Muscle layer of duodenum (tissue), 2 donors: Measurements from ENCODE around the gene EMSY.
"Not testable (repeated sequence)": the region's sequence is repeated elsewhere in the genome, so short reads cannot be mapped to it uniquely, and the experiment has no call there.

Experiments
- H3K27ac ChIP-seq: one replicate; pipeline ENCODE4 v1.7.0; 2013; ENCODE audit warnings: mild to moderate bottlenecking, low read length
- H3K27me3 ChIP-seq: one replicate; pipeline ENCODE4 v1.7.0; 2013; ENCODE audit warnings: low read depth, mild to moderate bottlenecking, control low read depth, low read length
- H3K36me3 ChIP-seq, 2 donors: one replicate each; pipeline ENCODE4 v1.7.0; 2013; ENCODE audit warnings: low read length in 2 of 2, control low read depth in 1 of 2, mild to moderate bottlenecking in 1 of 2; ENCODE audit not compliant: insufficient read depth in 2 of 2, control insufficient read depth in 1 of 2
- H3K4me1 ChIP-seq, 2 donors: one replicate each; pipeline ENCODE4 v1.7.0; 2013; ENCODE audit warnings: low read length in 2 of 2, mild to moderate bottlenecking in 2 of 2, control low read depth in 1 of 2, moderate library complexity in 1 of 2; ENCODE audit not compliant: insufficient read depth in 2 of 2, control insufficient read depth in 1 of 2
- H3K4me3 ChIP-seq, 2 donors: one replicate each; pipeline ENCODE4 v1.7.0; 2013; ENCODE audit warnings: low read length in 2 of 2, low read depth in 1 of 2, mild to moderate bottlenecking in 1 of 2
- H3K9me3 ChIP-seq, 2 donors: one replicate each; pipeline ENCODE4 v1.7.0; 2013; ENCODE audit warnings: low read length in 2 of 2, control low read depth in 1 of 2, mild to moderate bottlenecking in 1 of 2; ENCODE audit not compliant: control insufficient read depth in 1 of 2
- donor health status: healthy.

The EMSY gene

DNA sequence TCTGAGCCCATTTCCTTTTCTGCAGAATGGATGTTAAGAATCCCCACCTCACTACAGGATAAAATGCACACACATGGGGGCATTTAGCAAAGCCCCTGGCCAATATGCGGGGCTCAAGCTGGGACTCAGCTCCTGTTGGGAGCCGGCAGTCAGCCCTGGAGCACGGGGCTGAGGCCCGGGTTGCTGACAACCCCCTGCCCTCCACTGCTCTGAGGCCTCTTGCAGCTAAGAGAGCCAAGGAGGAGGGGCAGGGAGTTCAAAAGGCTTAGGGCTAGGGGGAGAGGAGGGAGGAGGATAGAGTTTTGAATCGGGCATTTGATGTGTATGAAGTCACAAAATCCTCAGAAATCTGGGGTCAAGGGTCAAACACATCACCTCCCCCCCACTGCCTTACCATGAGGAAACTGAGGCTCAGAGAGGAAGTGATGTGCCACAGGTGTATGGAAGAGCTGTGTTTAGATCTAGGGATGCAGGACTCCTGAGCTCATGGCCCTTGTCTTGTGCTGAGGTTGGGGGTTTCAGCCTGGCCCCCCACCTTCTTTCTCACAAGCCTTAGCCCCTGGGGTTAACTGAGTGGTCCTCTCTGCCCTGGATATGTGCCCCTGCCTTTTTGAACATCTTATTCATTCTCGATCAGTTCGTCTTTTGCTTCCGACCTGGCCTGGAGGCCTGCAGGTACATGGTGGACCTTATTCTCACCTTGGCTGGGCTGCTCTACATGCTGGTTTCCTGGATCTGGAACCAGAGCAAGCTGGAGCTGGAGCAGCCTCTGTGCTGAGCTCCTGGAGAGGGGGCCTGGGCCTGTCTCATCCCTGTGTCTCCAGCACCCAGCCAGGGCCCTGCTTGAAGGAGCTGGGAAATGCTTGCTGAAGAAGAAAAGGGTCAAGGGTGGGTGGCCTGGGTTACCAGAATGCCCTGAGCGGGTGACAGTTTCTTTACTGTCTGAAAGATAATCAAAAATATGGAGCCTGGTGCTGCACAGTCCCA lies 145.4 kb downstream of the EMSY start:
- Histone ChIP-seq H3K27ac (no peak overlapping the region), H3K4me3 (no peak overlapping the region), H3K36me3 (no peaks in the 10 kb centered on the region), H3K4me1 (no peaks in the 10 kb centered on the region), H3K9me3 (no peaks in the 10 kb centered on the region), H3K27me3 (no peaks in the 10 kb centered on the region)

DNA sequence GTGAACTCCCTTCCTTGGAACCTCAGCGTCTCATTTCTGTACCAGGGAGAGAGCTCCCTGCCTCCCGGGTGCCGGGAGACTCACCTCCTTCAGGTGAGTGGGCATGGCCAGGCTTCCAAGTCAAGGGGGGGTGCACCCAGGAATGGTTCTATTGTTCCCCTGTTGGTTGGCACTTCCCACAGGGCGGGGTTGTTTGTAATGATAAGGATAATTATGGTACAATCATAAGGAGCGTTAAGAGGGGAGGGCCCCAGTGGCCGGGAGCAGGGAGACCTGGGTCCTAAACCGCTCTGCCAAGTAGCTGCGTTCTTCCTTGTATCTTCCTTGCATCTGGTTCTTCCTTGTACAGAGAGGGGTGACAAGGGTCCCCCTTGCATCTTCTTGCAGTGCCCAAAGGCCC lies 146.6 kb downstream of the EMSY start:
- Histone ChIP-seq H3K27me3 (no peaks in the 10 kb centered on the region), H3K27ac (no peak overlapping the region), H3K4me1 (no peaks in the 10 kb centered on the region), H3K4me3 (no peak overlapping the region), H3K36me3 (no peaks in the 10 kb centered on the region), H3K9me3 (no peaks in the 10 kb centered on the region)

DNA sequence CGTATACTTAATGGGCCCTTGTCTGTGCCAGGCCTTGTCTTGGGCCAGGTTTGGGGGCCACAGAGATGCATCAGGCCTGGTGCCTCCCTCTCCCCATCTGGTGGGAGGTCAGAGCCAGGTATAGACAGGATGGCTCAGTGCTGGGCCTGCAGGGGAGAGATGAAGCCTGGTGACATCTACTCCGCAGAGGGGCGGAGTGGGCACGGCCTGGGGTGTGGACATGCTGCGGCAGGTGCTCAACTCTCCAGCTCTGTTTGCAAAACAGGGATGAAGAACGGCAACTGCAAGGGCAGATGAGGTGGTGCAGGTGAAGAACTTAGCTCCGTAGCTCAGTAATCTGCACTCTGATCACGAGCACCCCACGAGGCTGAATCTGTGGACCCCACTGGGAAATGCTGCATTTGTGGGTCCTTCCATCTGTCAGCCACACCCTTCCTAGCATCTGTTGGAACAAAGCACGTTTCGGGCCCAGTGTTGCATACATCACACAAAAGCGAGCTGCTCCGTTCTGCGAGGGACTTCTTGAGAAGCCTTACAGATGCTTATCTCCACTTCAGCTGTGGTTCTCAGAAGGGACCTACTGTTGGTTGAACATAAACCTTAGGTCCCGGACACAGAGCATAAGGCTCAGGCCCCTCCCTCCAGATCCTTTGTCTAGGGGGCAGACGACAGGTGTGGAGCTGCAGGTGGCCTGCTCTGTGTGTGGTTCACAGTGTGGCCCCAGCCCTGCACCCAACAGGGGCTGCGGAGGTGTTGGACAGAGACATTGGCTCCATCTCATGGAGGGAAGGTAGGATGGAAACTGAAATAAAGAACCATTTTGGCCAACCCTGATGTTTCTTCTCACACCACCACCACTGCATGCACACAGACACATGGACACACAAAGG lies 147.5 kb downstream of the EMSY start:
- Histone ChIP-seq H3K4me3 (no peak overlapping the region), H3K36me3 (no peaks in the 10 kb centered on the region), H3K9me3 (no peaks in the 10 kb centered on the region), H3K27ac (no peak overlapping the region), H3K27me3 (no peaks in the 10 kb centered on the region), H3K4me1 (no peaks in the 10 kb centered on the region)

DNA sequence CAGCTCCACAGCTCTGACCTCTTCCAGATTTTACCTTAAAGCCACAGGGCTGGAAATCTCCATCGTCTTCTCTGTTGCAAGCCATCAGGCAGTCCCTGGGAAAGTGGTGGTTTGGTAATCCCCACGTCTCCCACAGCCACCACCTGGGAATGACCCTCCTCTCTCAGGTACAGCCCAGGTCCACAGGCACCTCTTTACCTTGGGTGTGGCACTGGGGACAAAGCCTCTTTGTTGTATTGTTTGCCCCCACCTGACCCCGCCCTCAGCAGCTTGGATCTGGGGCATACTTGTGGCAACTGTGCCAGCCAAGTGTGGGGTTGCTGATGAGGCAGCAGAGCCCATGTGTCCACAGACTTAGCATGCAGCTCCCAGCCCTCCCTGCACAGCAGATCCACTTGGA lies 148.1 kb downstream of the EMSY start:
- Histone ChIP-seq H3K27ac (no peak overlapping the region), H3K4me3 (no peak overlapping the region), H3K27me3 (no peaks in the 10 kb centered on the region), H3K36me3 (no peaks in the 10 kb centered on the region), H3K4me1 (no peaks in the 10 kb centered on the region), H3K9me3 (no peaks in the 10 kb centered on the region)

DNA sequence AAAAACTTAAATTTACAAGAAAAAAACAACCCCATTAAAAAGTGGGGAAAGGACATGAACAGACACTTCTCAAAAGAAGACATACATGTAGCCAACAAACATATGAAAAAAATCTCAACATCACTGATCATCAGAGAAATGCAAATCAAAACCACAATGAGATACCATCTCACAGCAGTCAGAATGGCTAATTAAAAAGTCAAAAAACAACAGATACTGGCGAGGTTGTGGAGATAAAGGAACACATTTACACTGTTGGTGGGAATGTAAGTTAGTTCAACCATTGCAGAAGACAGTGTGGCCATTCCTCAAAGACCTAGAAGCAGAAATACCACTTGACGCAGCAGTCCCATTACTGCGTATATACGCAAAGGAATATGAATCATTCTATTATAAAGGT lies 150.3 kb downstream of the EMSY start:
- not testable (repeated sequence) for H3K27ac ChIP-seq, H3K4me1 ChIP-seq, H3K4me3 ChIP-seq, H3K9me3 ChIP-seq, H3K27me3 ChIP-seq, H3K36me3 ChIP-seq

DNA sequence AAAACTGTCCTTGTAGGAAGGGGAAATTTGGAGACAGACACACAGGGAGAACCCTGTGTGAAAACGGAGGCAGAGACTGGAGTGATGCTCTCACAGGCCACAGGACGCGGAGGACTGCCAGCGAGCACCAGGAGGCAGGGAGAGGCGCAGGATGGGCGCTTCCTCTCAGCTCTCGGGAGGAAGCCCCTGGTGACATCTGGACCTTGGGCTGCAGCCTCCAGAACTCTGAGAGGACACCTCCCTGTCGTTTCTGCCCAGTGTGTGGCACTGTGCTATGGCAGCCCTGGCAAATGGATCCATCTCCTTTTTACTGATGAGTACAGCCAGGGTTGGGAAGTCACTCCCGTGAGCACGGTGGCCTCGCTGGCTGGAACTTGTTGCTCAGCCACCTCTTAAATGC lies 151.8 kb downstream of the EMSY start:
- Histone ChIP-seq H3K27me3 (no peaks in the 10 kb centered on the region), H3K4me1 (no peaks in the 10 kb centered on the region), H3K27ac (no peak overlapping the region), H3K4me3 (no peak overlapping the region), H3K36me3 (no peaks in the 10 kb centered on the region), H3K9me3 (no peaks in the 10 kb centered on the region)

DNA sequence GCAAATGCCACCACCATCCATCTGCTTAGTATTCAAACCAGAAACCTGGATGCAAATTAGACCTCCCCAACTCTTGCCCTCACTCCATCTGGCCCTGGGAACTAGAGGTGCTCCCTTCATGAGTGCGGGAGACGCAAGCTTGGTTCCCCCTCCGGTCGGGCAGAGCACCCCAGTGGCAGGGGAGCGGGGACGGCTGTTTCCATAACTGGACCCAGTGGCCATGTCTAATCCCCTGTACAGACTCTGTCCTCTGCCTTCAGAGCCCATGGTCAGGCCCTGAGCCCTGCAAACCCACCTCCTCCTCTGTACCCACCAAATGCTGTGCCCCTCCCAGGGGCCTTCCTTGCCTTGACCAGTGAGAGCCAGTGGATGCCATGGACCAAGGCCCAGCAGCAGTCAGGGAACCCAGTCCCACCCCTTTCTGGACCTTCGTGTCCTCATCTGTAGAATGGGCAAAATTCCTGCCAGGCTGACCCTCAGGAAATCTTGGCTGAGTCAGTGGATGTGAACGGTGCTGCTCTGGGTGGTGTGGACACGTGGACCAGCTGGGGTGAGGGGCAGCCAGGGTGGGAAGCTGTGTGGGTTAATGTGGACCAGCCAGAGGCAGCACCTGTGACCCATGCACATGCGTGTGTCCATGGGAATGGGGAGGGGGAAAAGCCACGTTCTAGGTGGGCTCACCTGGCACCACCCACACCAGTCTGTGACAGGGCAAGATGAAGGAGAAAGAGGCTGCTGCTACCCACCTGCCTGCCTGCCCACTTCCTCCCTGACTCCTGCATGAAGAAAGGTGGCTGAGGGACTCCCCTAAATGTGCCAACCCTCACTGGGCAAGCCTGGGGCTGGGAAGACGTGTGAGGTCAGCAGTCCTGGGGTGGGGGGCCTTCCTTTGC lies 153.0 kb downstream of the EMSY start:
- Histone ChIP-seq H3K36me3 (no peaks in the 10 kb centered on the region), H3K4me1 (no peaks in the 10 kb centered on the region), H3K27ac (no peak overlapping the region), H3K4me3 (no peak overlapping the region), H3K9me3 (no peaks in the 10 kb centered on the region), H3K27me3 (no peaks in the 10 kb centered on the region)

DNA sequence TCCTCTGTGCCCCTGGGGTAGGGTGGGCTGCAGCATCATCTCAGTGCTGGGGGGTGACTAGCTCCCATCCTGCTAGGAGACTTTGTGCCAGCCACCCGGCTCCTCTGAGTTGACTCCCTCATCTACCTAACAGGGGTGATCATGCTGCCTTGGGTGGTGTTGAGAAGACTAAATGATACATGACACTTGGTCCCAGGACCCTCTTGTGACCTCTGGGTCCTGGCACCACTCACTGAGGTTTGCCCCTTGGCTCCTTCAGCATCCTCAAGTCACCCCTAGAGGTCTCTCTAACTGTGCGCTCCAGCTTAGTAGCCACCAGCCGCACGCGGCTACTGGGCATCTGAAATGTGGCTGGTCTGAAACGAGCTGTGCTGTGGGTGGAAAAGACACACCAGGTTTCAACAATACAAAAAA lies 153.6 kb downstream of the EMSY start:
- H3K27me3 ChIP-seq = no peaks in the 10 kb centered on the region
- no peak overlapping the region for H3K4me3 ChIP-seq
- H3K36me3 ChIP-seq = no peaks in the 10 kb centered on the region
- no peaks in the 10 kb centered on the region for H3K4me1 ChIP-seq
- H3K27ac ChIP-seq = no peak overlapping the region
- no peaks in the 10 kb centered on the region for H3K9me3 ChIP-seq

DNA sequence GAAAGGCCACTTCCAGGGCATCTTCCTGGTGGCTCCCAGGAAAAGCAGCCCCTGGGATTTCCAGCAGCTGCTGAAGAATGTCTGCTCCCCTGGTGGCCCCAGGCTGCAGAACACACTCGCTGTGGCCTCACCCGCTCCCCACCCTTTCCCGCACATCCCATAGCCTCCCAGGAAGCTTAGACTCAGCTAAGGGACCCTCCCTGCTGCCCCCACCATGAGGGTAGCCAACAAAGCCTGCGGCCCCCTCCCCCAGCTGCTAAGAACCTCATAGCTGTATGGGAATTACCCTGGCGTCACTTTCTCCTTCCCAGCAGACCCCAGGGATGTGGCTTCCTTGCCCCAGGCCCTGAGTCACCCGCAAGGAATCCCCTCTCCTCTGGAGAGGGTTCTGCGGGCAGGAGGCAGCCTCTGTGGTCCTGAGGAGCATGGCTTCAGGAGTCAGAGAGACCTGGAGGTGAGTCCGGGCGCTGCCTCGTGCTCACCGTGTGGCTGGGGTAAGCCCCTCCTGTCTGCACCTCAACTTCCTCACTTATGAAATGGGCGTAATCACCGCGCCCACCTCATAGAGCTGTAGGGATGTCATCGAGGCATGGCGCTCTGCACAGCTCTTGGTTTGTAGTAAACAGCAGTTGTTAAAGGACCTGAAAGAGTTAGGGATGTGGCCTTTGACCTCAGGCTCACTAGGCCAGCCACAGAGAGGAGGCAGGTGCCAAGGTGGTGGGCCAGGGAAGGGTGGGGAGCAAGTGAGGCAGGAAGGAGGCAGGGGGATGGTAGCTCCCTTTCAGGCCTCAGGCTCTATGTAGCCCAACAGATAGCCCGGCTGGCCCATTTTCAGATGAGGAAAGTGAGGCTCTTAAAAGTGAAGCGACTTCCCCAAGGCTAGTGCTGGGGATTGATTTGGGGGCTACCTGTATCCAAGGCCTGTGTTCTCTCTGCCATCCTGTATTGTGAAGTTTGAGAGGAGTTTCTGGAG lies 154.5 kb downstream of the EMSY start:
- Histone ChIP-seq H3K36me3 (no peaks in the 10 kb centered on the region), H3K27ac (no peak overlapping the region), H3K9me3 (no peaks in the 10 kb centered on the region), H3K4me3 (no peak overlapping the region), H3K4me1 (peaks cover 0 to 7% of the 10 kb centered on the region in 2 donors), H3K27me3 (no peaks in the 10 kb centered on the region)

DNA sequence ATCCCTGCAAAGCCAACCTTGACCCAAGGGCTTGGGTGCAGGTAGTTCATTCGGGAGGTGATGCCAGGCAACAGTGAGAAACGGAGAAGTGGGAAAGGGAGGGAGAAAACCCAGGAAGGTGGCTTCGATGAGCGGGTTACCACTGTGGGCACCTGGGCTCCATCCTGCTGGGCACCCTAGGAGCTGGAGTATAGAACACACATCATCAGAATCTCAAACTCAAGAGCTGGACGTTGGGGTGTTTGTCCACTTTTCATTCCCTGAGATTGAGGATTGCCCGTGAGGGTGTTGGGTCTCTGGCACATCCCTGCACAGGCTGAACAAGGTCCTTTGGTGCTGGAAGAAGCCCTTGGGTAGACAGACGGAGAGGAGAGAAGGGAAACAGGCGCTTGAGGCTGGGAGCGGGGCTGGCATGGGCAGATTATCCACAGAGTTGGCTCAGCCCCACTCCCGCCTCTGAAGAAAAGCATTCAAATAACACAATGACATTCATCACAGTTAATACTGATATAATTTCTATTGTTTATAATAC lies 155.4 kb downstream of the EMSY start:
- Histone ChIP-seq H3K27ac (no peak overlapping the region), H3K27me3 (no peaks in the 10 kb centered on the region), H3K4me3 (no peak overlapping the region), H3K4me1 (peaks cover 8 to 15% of the 10 kb centered on the region in 2 donors), H3K36me3 (no peaks in the 10 kb centered on the region), H3K9me3 (no peaks in the 10 kb centered on the region)
